Frontal cortex (tissue), 4 donors: ENCODE data around the gene HS6ST1. TPM values are rescaled to one million over a fixed set of nuclear protein-coding genes. Genes with fewer than 3 reads are reported as not detected.

Experiments used
- DNase-seq, 2 donors: peaks; one replicate each; pipeline ENCODE4 v3.0.0; 2012; ENCODE audit warnings: low spot score in 2 of 2
- FAIRE-seq: peaks from 2 replicates; lab custom pipeline; 2012; peaks lifted over from hg19 to GRCh38; lab: Jason Lieb, UNC
- total RNA-seq: library from RNA; depleted of rRNA; stranded (reverse); fragments of >200 nt; gene quantifications from one replicate; pipeline ENCODE4 v1.2.3, GENCODE V29; 2014
- donor health status: control.
- donor health status: control.
- donor health status: control.

HS6ST1 gene
- total RNA-seq, 1 donor from 2014 or later = 51.8 TPM

DNA sequence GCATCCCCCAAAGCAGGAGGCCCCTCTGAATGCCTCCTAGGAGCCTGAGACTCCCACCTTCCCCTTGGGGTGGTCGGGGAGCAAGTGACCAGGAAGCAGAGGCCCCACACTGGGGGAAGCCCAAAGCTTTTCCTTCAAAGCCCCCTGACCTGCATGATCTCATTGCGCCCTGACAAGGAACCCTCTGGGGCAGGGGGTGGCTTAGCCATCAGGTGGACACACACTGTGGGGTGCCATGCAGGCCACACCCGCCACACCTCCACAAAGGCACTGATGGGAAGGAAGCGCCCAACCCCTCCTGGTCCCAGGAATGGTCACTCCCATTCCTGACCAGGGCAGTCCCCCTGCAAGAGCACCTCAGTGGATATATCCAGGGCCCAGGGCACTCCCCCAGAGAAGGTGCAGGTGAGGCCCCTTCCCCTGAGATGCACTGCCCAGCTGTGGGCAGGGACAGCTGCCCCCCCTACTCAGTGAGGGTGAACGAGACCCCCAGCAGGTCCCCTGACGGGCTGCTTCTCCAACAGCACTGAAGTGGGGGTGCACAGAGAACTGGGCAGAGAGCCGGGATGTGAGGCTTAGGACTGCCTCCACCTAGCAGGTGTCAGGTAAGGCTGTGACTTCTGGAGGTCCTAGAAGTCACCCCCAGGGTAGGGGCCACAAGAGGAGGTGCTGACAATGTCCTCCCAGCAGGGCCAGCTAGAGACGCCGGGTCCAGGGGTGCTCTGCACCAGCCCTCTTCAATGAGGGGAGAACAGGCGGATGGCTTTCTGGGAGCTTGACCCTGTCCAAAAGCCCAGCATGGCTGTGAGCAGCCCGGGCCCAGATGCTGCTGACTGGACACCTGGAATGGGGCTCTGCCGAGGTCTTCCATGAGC lies 31.5 kb downstream of the HS6ST1 start:
- no peak for DNase-seq

DNA sequence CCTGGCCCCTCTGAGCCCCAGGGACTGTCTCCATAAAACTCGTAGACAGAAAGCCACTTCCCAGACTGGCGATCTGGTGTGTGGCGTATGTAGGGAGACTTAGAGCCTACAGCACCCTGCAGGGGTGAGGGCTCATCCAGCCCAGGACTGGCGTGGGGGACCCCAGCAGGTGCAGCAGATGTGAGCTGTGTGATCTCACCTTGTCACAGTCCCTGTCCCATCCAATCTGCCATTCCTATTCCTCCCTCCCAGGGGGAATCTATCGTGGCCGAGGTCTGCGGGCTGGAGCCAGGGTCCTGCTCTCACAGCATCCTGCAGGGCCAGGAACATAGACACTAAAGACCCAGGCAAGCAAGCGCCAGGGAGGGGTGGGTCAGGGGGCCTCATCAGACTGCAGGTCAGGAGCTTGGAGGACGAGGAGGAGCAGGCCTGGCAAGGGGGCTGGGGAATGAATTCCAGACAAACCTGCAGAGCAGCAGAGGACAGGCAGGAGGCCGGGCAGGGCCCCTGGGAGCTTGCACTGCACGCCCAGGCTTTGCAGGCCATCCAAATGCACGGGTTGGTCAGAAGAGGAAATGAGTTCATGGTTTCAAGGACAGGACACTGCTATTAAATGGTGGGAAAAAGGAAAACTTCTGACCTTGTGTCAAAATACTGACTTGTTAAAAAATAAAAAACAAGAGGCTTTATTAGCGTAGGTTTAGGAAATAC lies 32.5 kb downstream of the HS6ST1 start:
- no peak for DNase-seq
- FAIRE-seq = no peak

More for the DNA sequence above, 31.5 kb downstream of the HS6ST1 start:
- FAIRE-seq = no peak

DNA sequence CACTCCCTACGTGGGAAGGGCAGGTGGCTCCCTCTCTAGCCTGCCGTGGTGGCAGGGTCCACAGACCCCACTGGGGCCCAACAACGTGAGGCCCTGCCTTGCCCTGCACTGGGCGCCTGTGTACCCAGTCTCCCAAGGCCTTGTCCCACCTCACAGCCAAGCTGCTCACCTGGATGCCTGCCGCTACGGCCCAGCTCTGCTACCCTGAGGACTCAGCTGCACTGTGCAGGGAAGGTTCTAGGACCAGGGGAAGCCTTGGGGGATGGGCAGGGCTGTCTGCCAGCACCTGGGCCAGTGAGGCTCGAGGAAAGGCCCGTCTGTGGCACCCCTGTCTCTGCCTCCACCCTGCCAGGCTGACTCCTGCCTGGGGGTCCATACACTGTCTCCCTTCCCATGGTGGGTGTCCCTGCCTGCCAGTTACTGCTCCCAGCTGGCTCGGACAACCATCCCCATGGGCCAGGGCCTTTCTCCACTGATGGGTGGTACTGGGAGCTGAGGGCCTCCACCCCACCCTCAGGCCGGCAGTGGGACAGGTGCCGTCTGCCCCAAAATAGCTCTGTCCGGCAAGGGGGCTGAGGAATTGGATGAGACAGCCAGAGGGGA lies 33.2 kb downstream of the HS6ST1 start:
- no peak for FAIRE-seq
- no peak for DNase-seq

- no peak for DNase-seq
- FAIRE-seq = no peak
These were observed 33.8 kb downstream of the HS6ST1 start for GRCh38 chr2:128284841-128285240.

DNA sequence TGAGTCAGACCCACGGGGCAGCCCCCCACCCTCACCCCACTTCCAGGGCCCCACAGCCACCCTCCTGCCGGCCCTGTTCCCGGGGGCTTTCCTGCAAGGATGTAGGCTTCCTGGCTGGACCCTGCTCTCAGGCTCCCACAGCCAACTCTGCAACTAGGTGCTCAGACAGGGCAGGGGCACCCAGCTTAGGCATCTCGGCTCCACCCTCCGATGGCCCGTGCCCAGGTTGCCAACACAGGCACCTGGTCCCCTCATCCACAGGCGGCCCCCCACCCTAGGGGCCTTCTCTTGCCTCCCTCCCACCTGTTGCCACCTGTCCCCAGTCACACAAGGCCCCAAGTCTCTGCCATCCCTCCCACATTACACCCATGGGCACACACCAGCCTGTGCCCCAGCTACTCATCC lies 34.6 kb downstream of the HS6ST1 start:
- DNase-seq = no peak
- no peak for FAIRE-seq

- DNase-seq (no peak), FAIRE-seq (no peak)
These were observed 35.5 kb downstream of the HS6ST1 start for GRCh38 chr2:128282976-128283810.

DNA sequence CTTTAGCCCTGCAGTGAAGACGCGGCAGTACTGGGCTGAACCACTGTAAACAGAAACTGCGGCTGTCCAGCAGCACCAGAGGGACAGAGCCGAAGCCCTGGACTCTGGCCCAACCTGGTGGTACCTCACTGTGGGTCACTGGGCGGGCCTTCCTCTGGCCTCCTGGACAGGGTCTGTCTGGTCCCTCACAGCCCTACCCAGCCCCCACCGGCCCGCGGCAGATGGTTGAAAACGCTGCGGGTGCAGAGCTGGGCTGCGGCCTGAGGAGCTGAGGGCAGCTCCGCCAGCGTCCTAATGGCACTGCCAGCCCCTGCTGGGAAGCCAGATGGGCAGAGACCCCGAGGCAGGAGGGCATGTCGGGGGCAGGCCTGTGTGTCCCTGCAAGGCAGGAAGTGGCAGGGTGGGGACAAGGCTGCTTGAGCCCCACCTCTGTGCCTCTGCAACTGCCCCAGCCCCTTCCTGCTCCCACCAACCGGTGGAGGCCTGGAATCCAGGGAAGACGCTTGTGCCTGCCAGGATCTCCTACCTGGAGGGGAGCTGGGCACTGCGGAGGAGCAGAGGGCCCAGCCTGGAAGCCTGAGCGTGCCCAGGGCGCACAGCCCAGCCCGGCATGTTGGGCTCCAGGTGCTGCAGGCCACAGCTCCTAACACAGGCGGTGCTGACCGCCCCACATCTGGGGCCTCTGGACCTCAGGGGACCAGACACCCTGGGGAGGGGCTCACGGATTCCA lies 36.3 kb downstream of the HS6ST1 start:
- FAIRE-seq = no peak

DNA sequence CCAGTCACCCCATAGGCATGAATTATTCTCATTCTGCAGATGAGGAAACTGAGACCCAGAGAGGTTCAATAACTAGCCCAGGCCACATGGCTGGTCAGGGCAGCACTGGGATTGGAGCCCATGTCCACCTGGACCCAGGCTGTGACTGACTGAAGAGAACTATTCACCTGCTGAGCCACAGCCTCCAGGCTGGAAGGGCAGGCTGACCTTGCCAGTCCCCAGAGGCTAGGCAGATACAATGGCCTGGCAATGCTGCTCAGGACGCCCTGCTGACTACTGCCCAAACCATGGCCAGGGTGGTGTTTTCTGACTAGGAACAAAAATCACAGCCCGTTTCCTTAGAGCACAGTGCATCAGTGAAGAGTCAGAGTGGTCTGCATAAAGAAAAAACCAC lies 36.8 kb downstream of the HS6ST1 start:
- FAIRE-seq = no peak
- no peak for DNase-seq

More for the DNA sequence above, 36.3 kb downstream of the HS6ST1 start:
- no peak for DNase-seq

DNA sequence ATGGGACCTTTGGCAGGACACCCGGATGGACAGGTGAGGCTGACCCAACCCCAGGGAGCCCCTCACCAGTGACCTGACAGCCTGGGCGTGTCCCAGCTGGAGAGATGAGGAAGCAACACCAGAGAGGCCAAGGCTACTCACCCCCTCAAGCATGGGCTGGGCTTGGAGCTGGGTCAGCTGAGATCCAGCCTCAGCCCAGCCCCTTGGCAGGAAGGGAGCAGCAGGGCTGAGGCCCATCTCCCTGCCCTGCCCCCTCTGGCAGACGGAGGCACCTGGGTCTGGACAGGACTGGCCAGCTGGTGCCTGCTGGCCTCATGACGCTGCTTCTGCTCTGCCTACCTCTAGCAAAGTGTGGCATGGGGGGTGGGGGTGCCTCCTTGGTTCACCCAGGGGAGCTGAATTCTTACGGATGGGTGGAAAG lies 37.8 kb downstream of the HS6ST1 start:
- FAIRE-seq (no peak), DNase-seq (no peak)

DNA sequence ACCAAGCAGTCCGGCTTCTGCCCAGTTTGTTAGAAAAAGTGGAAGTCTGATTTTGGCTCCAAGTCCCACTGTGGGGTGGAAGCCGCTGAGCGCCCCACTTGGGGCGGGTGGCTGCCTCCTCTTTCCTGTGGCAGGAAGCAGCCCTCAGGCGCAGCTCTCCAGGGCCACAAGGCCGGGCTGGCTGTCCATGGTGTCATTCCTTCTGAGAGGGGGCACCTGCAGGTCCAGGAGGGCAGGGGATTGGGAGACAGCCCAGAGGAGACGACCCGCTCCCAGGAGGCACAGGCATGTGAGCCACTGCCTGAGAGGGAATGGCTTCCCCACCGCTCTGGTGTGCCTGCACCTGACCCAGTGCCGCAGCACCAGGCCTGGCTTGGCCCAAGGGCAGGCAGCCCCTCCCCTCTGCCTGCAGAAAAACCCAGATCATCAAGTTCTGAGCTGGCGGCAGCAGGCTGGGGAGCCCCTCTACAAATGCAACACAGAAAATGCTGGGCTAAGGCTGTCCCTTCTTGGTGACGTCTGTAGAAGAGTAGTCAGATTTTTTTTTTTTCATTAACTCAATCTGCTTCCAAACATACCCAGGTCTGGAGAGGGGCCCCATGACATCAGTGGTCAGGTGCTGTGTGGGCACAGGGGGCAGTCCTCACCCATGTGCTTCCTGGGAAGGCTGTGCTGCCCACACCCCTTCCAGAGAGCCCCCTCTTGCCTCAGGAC lies 38.4 kb downstream of the HS6ST1 start:
- FAIRE-seq = no peak
- no peak for DNase-seq

DNA sequence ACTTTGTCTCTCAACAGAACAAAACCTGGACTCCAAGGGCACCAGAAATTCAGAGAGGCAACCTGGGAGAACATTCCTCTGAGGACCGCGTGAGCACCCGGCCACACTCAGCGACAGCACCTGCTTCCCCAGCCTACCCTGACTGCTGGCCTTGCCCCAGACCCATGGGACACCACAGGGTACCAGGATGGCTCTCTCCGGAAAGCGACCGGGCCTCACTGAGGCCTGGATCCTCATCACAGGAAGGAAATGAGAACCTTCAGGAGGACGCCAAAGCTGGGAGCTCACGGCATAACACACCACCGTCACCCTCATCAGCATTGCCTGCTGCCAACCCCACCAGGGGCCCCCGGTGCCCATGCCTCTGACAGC lies 38.9 kb downstream of the HS6ST1 start:
- DNase-seq (no peak), FAIRE-seq (no peak)

GRCh38 chr2:128279009-128279408 lies 39.7 kb downstream of the HS6ST1 start:
- DNase-seq = no peak
- FAIRE-seq = no peak

DNA sequence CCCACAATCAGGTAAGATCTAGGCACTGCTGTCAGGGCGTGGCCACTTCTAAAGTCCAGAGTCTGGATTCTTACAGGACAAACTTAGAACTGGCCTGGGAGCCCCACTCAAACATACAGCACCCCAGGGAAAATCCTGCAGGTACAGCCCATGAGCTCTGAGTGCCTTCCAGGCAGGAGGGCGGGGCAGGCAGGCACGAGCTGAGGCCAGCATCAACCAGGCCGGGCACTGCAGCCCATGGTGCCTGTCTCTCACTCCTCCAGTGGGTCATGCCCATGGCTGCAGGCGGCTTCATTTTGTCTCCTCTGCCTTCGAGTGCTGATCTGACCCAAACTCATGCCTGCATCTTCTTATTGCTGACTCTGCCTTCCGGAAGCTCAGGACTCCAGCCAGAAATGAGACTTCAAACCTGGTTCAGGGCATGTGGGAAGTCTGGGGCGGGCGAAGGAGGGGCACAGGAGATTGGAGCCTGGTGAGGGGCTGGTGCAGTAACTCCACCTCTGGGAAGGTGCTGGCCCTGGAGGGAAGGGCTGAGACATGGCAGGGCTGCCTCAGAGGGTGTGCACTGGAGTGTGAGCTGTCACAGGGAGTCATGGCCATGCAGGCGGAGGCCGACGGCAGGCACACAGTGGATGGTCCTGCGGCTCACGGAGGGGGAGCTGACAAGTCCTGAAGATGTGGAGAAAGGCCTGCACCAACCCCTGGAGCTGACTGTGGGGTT lies 40.5 kb downstream of the HS6ST1 start:
- DNase-seq (no peak), FAIRE-seq (no peak)

DNA sequence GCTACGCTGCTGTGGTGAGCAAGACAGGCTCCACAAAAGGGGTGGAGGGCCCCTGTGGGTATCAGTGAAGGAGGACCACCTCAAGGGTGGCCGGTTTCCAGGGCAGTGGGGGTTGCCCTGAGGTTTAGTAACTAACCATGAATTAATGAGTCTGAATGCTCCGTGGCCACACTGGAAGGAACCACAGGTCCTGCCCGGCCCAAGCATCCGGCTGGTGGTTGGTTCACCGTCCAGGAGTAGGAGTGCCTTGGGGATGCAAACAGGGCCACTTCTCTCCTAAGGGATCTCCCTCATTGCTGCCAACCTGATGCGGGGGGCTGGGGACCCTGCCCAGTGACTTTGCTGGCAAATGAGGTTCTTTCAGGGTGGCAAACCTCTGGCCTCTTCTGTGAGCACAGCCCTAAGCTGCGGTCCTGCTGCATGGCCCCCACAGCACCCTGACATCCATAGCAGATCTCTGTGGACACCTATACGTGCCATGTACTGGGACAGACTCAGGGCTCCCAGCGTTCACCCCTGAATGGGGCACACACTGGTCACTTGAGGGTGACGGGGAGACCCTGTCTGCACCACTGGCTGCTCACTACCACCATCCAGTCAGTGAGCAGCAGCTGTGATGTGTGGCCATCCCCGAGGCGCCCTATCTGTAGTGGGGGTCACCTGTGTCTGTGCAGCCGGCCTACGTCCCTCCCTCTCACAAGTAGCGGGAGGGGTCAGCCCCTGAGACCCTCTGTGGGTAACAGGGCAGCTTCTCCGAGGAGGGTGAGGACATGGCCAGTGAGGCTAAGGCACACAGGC lies 41.6 kb downstream of the HS6ST1 start:
- FAIRE-seq = no peak
- DNase-seq = no peak

DNA sequence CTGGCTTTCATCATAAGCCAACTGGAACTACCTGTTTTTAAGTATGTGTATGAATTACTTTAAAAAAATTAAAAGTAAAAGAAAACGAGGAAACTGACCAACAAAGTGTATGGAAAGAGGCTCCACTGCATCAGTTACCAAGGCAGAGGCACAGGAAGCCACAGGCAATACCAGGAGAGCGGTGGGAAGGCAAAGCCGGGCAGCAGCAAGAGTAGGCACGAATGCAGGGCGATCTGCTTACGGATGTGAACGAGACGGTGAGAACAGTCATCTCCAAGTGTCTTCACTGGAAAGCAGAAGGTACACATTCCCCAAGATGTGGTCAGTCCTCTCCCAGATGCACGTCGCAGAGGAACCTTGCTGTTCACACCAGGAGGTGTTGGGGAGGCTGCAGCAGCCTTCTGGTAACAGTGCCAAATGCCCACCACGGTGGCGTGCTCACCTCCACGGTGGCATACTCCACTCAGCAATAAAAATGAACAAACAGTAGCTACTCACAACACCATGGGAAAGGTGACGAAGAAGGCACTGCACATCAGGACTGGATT lies 43.1 kb downstream of the HS6ST1 start:
- FAIRE-seq = no peak

GRCh38 chr2:128274218-128274617 lies 44.5 kb downstream of the HS6ST1 start:
- FAIRE-seq (no peak), DNase-seq (no peak)

More for the DNA sequence above, 43.1 kb downstream of the HS6ST1 start:
- no peak for DNase-seq

- DNase-seq (no peak), FAIRE-seq (no peak)
These were observed 45.1 kb downstream of the HS6ST1 start for GRCh38 chr2:128273469-128274081.
